K562 (cell line): ENCODE data around the gene ELL3. TPM values are rescaled to one million over a fixed set of nuclear protein-coding genes. Genes with fewer than 3 reads are reported as not detected.

ENCODE experiments used
- ATAC-seq: fragments of 200-7000 bp; cut with Tn5 transposase; 3 replicates; pipeline ENCODE4 v1.9.1; 2020; ENCODE audit warnings: moderate library complexity
- Bru-seq: library from RNA; stranded (reverse); fragments of 400-500 nt; gene quantifications from one replicate; lab custom pipeline; 2021; lab: Mats Ljungman, UMichigan
- BruChase-seq, 2 experiments: library from RNA; stranded (reverse); fragments of 400-500 nt; gene quantifications; one replicate each; lab custom pipeline; 2021; lab: Mats Ljungman, UMichigan
- BruUV-seq: library from RNA; stranded (reverse); fragments of 400-500 nt; replicated peaks from 2 replicates; lab custom pipeline; 2021; lab: Mats Ljungman, UMichigan
- CTCF ChIA-PET: fragments of 300-600 bp; formaldehyde crosslinking; extraction: SDS; loops from one replicate; lab custom pipeline; 2021; ENCODE audit warnings: low intra/inter-chr PET ratio; lab: Yijun Ruan, JAX
- POLR2A ChIA-PET: fragments of 300-600, 350-650 bp; sonication (Branson Sonifier 250); formaldehyde crosslinking; extraction: SDS; loops from one replicate; lab custom pipeline; 2021; ENCODE audit warnings: antibody characterized with exemption, inconsistent platforms; lab: Yijun Ruan, JAX
- DNase-seq, 4 experiments: peaks; one replicate each; pipeline versions ENCODE4 v3.0.0 to v3.0.0-alpha.2; 2011 to 2018; ENCODE audit warnings: low spot score in 3 of 4, mixed read lengths in 3 of 4; ENCODE audit errors: extremely low read depth in 1 of 4
- FAIRE-seq: peaks from 2 replicates; lab custom pipeline; 2011; peaks lifted over from hg19 to GRCh38; lab: Jason Lieb, UNC
- H2AFZ ChIP-seq: 2 replicates; pipeline ENCODE4 v1.6.0; 2011; ENCODE audit warnings: low read depth, low read length, control low read depth, inconsistent platforms
- H3K27ac ChIP-seq: fragments of 200-600 bp; 3 replicates; pipeline ENCODE4 v1.8.0; 2011; ENCODE audit warnings: low read depth, mild to moderate bottlenecking, control low read depth, inconsistent platforms, low read length, moderate library complexity, mixed read lengths; ENCODE audit errors: extremely low read depth
- H3K27me3 ChIP-seq, 2 experiments: fragments of 300-600 bp in 1 of 2; 2 replicates in 1 of 2; 3 replicates in 1 of 2; pipeline versions ENCODE4 v1.6.0 to v1.8.0; 2011; ENCODE audit warnings: inconsistent platforms in 2 of 2, low read length in 2 of 2, mild to moderate bottlenecking in 1 of 2, mixed read lengths in 1 of 2, moderate library complexity in 1 of 2; ENCODE audit not compliant: control insufficient read depth in 2 of 2, insufficient read depth in 2 of 2
- H3K36me3 ChIP-seq: fragments of 300-600 bp; 3 replicates; pipeline ENCODE4 v1.8.0; 2011; ENCODE audit warnings: mild to moderate bottlenecking, low read length, inconsistent platforms; ENCODE audit not compliant: control insufficient read depth, insufficient read depth
- H3K4me1 ChIP-seq, 2 experiments: fragments of 200-600 bp in 1 of 2; replicated peaks in 1 of 2; 2 replicates in 1 of 2; 3 replicates in 1 of 2; pipeline versions ENCODE4 v1.5.1 to v1.8.0; 2011; ENCODE audit warnings: inconsistent platforms in 2 of 2, low read length in 2 of 2, mild to moderate bottlenecking in 1 of 2, mixed read lengths in 1 of 2, moderate library complexity in 1 of 2; ENCODE audit not compliant: control insufficient read depth in 2 of 2, insufficient read depth in 2 of 2
- H3K4me2 ChIP-seq: 2 replicates; pipeline ENCODE4 v1.6.1; 2011; ENCODE audit warnings: low read length, control low read depth, inconsistent platforms, mixed read lengths; ENCODE audit not compliant: insufficient read depth
- H3K4me3 ChIP-seq: fragments of 200-600 bp; sonication (generic), shearing (Covaris generic); 2 replicates; pipeline ENCODE4 v1.5.1; 2016; ENCODE audit warnings: control low read depth, inconsistent platforms
- H3K79me2 ChIP-seq: fragments of 200-600 bp; 3 replicates; pipeline ENCODE4 v1.8.0; 2011; ENCODE audit warnings: low read length, inconsistent platforms; ENCODE audit not compliant: control insufficient read depth, insufficient read depth
- H3K9ac ChIP-seq, 2 experiments: 2 replicates each; pipeline versions ENCODE4 v1.6.0 to v1.6.1; 2011; ENCODE audit warnings: low read depth in 2 of 2, low read length in 2 of 2, control low read depth in 1 of 2, inconsistent platforms in 1 of 2, mild to moderate bottlenecking in 1 of 2, mixed read lengths in 1 of 2; ENCODE audit not compliant: insufficient read depth in 1 of 2
- H3K9me1 ChIP-seq: one replicate; pipeline ENCODE4 v1.6.0; 2011; ENCODE audit warnings: inconsistent platforms, mild to moderate bottlenecking, low read length, moderate library complexity; ENCODE audit not compliant: control insufficient read depth, insufficient read depth
- H3K9me3 ChIP-seq: replicated peaks from 2 replicates; pipeline ENCODE4 v1.5.1; 2011; ENCODE audit warnings: low read depth, low read length, inconsistent platforms; ENCODE audit not compliant: control insufficient read depth, insufficient read depth
- H4K20me1 ChIP-seq: replicated peaks from 2 replicates; pipeline ENCODE4 v1.6.1; 2011; ENCODE audit warnings: low read length, inconsistent platforms, mixed read lengths; ENCODE audit not compliant: control insufficient read depth, insufficient read depth
- CAMTA2 ChIP-seq: fragments of 250-450 bp; sonication (Bioruptor Pico); conservative IDR thresholded peaks from 2 replicates; pipeline ENCODE4 v1.5.1; 2022
- EGR1 ChIP-seq: fragments of 450-650 bp; conservative IDR thresholded peaks from 2 replicates; pipeline ENCODE4 v1.6.1; 2017; ENCODE audit warnings: mild to moderate bottlenecking
- ETV5 ChIP-seq: sonication (generic); formaldehyde crosslinking; IDR thresholded peaks from 2 replicates; pipeline ENCODE4 v1.4.0; 2020; ENCODE audit warnings: low read depth, mild to moderate bottlenecking, missing genetic modification reagents
- NEUROD1 ChIP-seq: fragments of 150-350 bp; IDR thresholded peaks from 2 replicates; pipeline ENCODE4 v1.6.1; 2014; ENCODE audit warnings: borderline replicate concordance, low read length, low read depth; ENCODE audit not compliant: partially characterized antibody
- PCBP1 ChIP-seq: fragments of 200-400 bp; formaldehyde crosslinking; IDR thresholded peaks from 2 replicates; pipeline ENCODE4 v1.6.1; 2018; ENCODE audit warnings: mild to moderate bottlenecking, low read depth, low read length; ENCODE audit not compliant: poor library complexity, severe bottlenecking
- POLR2A ChIP-seq: fragments of 450-650 bp; conservative IDR thresholded peaks from 2 replicates; pipeline ENCODE4 v1.6.1; 2016
- POLR2G ChIP-seq: fragments of 200-400 bp; formaldehyde crosslinking; IDR thresholded peaks from 2 replicates; pipeline ENCODE4 v1.6.1; 2017; ENCODE audit warnings: low read depth, mild to moderate bottlenecking, antibody characterized with exemption, low read length, moderate library complexity
- RBBP5 ChIP-seq: fragments of 200-600 bp; sonication (generic); IDR thresholded peaks from 2 replicates; pipeline ENCODE4 v1.6.1; 2012; ENCODE audit warnings: borderline replicate concordance, mild to moderate bottlenecking, low read length, control low read depth, inconsistent platforms; ENCODE audit not compliant: insufficient read depth, poor library complexity, severe bottlenecking
- ZBTB5 ChIP-seq: fragments of 450-650 bp; IDR thresholded peaks from 2 replicates; pipeline ENCODE4 v1.6.1; 2017; ENCODE audit warnings: antibody characterized with exemption
- ZNF75A ChIP-seq: fragments of 450-650 bp; formaldehyde crosslinking; IDR thresholded peaks from 2 replicates; pipeline ENCODE4 v1.4.0; 2020; ENCODE audit warnings: mild to moderate bottlenecking
- ZSCAN32 ChIP-seq: fragments of 450-650 bp; formaldehyde crosslinking; IDR thresholded peaks from 2 replicates; pipeline ENCODE4 v1.4.0; 2020; ENCODE audit warnings: mild to moderate bottlenecking, moderate library complexity
- WGBS: fragments of 100-300 bp; shearing (Covaris generic); methylation state at CpG from one replicate; pipeline ENCODE4 v1.1.6; 2016; ENCODE audit warnings: low coverage, mixed read lengths; ENCODE audit not compliant: insufficient coverage; ENCODE audit errors: missing lambda C conversion rate; 5-methylcytosine and 5-hydroxymethylcytosine counted together
- in situ Hi-C: fragments of 300-500 bp; cut with MboI; formaldehyde crosslinking; loops from 4 replicates; pipeline ENCODE4 v1.15.0; 2018; ENCODE audit warnings: inconsistent platforms, mixed read lengths
- intact Hi-C: fragments of 100-400 bp; cut with micrococcal nuclease; formaldehyde crosslinking; loops from 2 replicates; pipeline ENCODE4 v1.14.2; 2022
- long read RNA-seq, 3 experiments: library from polyadenylated mRNA in 2 of 3; library from RNA in 1 of 3; unstranded in 2 of 3; stranded (forward) in 1 of 3; transcript quantifications; one replicate each; pipeline ENCODE4 v2.0.0, GENCODE V29; 2019 to 2022
- polyA minus RNA-seq, 3 experiments: library from RNA; depleted of rRNA, polyadenylated mRNA; stranded (reverse); fragments of >200 nt; gene quantifications; 2 replicates each; pipeline ENCODE4 v1.2.3, GENCODE V29; 2011
- polyA plus RNA-seq, 8 experiments: library from polyadenylated mRNA; depleted of rRNA in 4 of 8; stranded (reverse) in 5 of 8; unstranded in 3 of 8; fragments of >200 nt; fragmentation: Nextera tagmentation in 2 of 8; fragmentation: Illumina TruSeq in 1 of 8; extraction: Ambion mirVana in 2 of 8; extraction: Trizol in 1 of 8; gene quantifications; 2 replicates each; pipeline versions ENCODE4 v1.2.1 to v1.2.3, GENCODE V29; 2011 to 2014; ENCODE audit warnings: inconsistent platforms in 1 of 8, missing spikeins in 1 of 8
- total RNA-seq, 7 experiments: library from RNA; depleted of rRNA in 6 of 7; stranded (reverse); fragments of >200 nt in 6 of 7; fragmentation: Illumina TruSeq in 2 of 7; extraction: Trizol in 2 of 7; gene quantifications; 2 replicates each; pipeline versions ENCODE4 v1.2.1 to v1.2.3, GENCODE V29; 2011 to 2021; ENCODE audit warnings: low replicate concordance in 1 of 7
- TF ChIP-seq, protein P1 (sequence below): IDR thresholded peaks from 2 replicates; pipeline ENCODE4 v1.6.1; 2012; ENCODE audit warnings: low read depth, low read length, improper control_type of control experiment, borderline replicate concordance

ELL3 gene, protein sequence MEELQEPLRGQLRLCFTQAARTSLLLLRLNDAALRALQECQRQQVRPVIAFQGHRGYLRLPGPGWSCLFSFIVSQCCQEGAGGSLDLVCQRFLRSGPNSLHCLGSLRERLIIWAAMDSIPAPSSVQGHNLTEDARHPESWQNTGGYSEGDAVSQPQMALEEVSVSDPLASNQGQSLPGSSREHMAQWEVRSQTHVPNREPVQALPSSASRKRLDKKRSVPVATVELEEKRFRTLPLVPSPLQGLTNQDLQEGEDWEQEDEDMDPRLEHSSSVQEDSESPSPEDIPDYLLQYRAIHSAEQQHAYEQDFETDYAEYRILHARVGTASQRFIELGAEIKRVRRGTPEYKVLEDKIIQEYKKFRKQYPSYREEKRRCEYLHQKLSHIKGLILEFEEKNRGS
- total RNA-seq (2011; cell fraction: chromatin; rRNA removed; ENCODE audit: low replicate concordance), result 4.3 and 5.0 TPM in 2 replicates
- total RNA-seq (2011; cell fraction: nucleolus; rRNA removed), result 4.3 and 6.3 TPM in 2 replicates
- 2.8 and 3.9 TPM in 2 replicates for total RNA-seq (2011; cell fraction: nucleoplasm; rRNA removed)
- total RNA-seq (2014; rRNA removed), result 2.9 and 5.2 TPM in 2 replicates
- 1.9 and 2.6 TPM in 2 replicates for total RNA-seq (2014; rRNA removed; fragmentation: Illumina TruSeq; extraction: Trizol)
- 1.5 TPM in 2 replicates for total RNA-seq (2015; rRNA removed; fragmentation: Illumina TruSeq; extraction: Trizol)
- total RNA-seq (2021), result 0.80 and 1.9 TPM in 2 replicates
- 0.96 and 2.6 TPM in 2 replicates for polyA plus RNA-seq (2011; rRNA removed)
- polyA plus RNA-seq (2011; cell fraction: cytosol; rRNA removed), result 0.59 and 3.0 TPM in 2 replicates
- 3.2 and 5.4 TPM in 2 replicates for polyA plus RNA-seq (2011; cell fraction: nucleus; rRNA removed)
- polyA plus RNA-seq (2012), result 1.2 and 2.0 TPM in 2 replicates
- 1.8 and 2.6 TPM in 2 replicates for polyA plus RNA-seq (2014; fragmentation: Illumina TruSeq; extraction: Trizol)
- polyA plus RNA-seq (2014; fragmentation: Nextera tagmentation; extraction: Ambion mirVana), result 1 to 10 TPM; 2.9 to 3.6 TPM
- polyA plus RNA-seq (2014; rRNA removed), result 3.0 and 3.9 TPM in 2 replicates
- 0.87 and 3.2 TPM in 2 replicates for polyA minus RNA-seq (2011; rRNA and poly(A)+ RNA removed)
- 1.9 TPM in 1 of 2 replicates, not detected in the other for polyA minus RNA-seq (2011; cell fraction: cytosol; rRNA and poly(A)+ RNA removed)
- polyA minus RNA-seq (2011; cell fraction: nucleus; rRNA and poly(A)+ RNA removed), result 2.0 and 4.8 TPM in 2 replicates
- percentile 40 among the genes with signal in this experiment for Bru-seq, nascent RNA
- percentile 37 among the genes with signal in this experiment for BruChase-seq, experiment 1, labeled RNA remaining after a 2-hour chase
- percentile 11 among the genes with signal in this experiment for BruChase-seq, experiment 2, labeled RNA remaining after a 6-hour chase
- long read RNA-seq, experiment 1, transcript ELL3-201 (11 exons, 2,352 nt), result major isoform, 6 of 8 reads
- long read RNA-seq, experiment 1, partial matches to known transcripts, result 0 of 8 reads
- long read RNA-seq, experiment 1, other reads (novel, unspliced or antisense), result 2 of 8 reads
- long read RNA-seq, experiment 2, result 0 reads
- long read RNA-seq, experiment 3, partial matches to known transcripts, result 0 of 4 reads
- long read RNA-seq, experiment 3, other reads (novel, unspliced or antisense), result 0 of 4 reads

GRCh38 chr15:43776718-43777266 is at the start of gene ELL3:
Gene ELL3, minus strand, starts transcription at chr15:43776966. Its CDS starts 65 bp downstream, at chr15:43776901.
- intact Hi-C loops, result no loop called here
- peaks cover 4 to 19% of the 10 kb centered on the region in 2 experiments; a peak in 4 of 5 replicates for H3K4me1 ChIP-seq
- in situ Hi-C loops, result no loop called here
- peak within 1 kb of the TSS; percentile 64 to 91 for H3K9ac ChIP-seq
- peak; percentile 44 to 63 (median 61) for DNase-seq
- ChIA-PET POLR2A (interaction anchor here (0.6 to 3.2 kb wide), 13 partner anchors 10 to 371 kb away, joined by 3 to 13 read pairs (median 3); partner anchors contain the start of genes HYPK and SERF2), CTCF (no interaction called here)
- no peaks in the 10 kb centered on the region for H3K9me3 ChIP-seq
- H2AFZ ChIP-seq, result peak within 1 kb of the TSS; percentile 88
- H3K27ac ChIP-seq, result peak within 1 kb of the TSS; percentile 70
- no peaks in the 10 kb centered on the region for H3K79me2 ChIP-seq
- peak within 1 kb of the TSS; percentile 75 for H3K4me2 ChIP-seq
- no peaks in the 10 kb centered on the region; the same call in 1 of the 2 replicates for H4K20me1 ChIP-seq
- peak within 1 kb of the TSS; percentile 32 for H3K4me3 ChIP-seq
- peaks cover 24% of the 10 kb centered on the region for H3K36me3 ChIP-seq
- peak; percentile 74 for ATAC-seq
- H3K9me1 ChIP-seq, result no peaks in the 10 kb centered on the region
- H3K27me3 ChIP-seq, result no peaks in the 10 kb centered on the region
- FAIRE-seq, result no peak
- BruUV-seq, result no TSS peak
- 52% methylated on average over 27 of the region's 41 CpGs for WGBS
- TF ChIP-seq ETV5 (CRISPR knock-in tag), result no peak
- no peak for TF ChIP-seq ZSCAN32 (CRISPR knock-in tag)
- peak; percentile 50; the same call in 1 of the 2 replicates for TF ChIP-seq POLR2A
- no peak for TF ChIP-seq NEUROD1
- peak; percentile 47; the same call in 1 of the 2 replicates for TF ChIP-seq POLR2G
- no peak for TF ChIP-seq ZBTB5
- TF ChIP-seq, protein P1, sequence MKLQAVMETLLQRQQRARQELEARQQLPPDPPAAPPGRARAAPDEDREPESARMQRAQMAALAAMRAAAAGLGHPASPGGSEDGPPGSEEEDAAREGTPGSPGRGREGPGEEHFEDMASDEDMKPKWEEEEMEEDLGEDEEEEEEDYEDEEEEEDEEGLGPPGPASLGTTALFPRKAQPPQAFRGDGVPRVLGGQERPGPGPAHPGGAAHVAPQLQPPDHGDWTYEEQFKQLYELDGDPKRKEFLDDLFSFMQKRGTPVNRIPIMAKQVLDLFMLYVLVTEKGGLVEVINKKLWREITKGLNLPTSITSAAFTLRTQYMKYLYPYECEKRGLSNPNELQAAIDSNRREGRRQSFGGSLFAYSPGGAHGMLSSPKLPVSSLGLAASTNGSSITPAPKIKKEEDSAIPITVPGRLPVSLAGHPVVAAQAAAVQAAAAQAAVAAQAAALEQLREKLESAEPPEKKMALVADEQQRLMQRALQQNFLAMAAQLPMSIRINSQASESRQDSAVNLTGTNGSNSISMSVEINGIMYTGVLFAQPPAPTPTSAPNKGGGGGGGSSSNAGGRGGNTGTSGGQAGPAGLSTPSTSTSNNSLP, result no peak
- TF ChIP-seq RBBP5, result peak; percentile 52
- TF ChIP-seq PCBP1, result peak; percentile 22
- TF ChIP-seq CAMTA2, result no peak
- TF ChIP-seq EGR1, result peak; percentile 64
- TF ChIP-seq ZNF75A (CRISPR knock-in tag), result no peak
